Measurements from ENCODE around the gene B4GALNT1. TPM values are rescaled to one million over a fixed set of nuclear protein-coding genes. Genes with fewer than 3 reads are reported as not detected.
A peak's percentile ranks its signal among the peaks of the same experiment; 100 is the strongest.

The B4GALNT1 gene
- total and polyA plus RNA-seq, 5 experiments from 2014 or later: 0.30 TPM; not detected in 4

- no peak for ATAC-seq
- Mint-ChIP-seq H3K9me3 (no peaks in the 10 kb centered on the region), H3K27ac (no peak overlapping the region), H3K4me1 (peaks cover 5 to 35% (median 19%) of the 10 kb centered on the region in 4 donors), H3K36me3 (peaks cover 0 to 4% (median 2%) of the 10 kb centered on the region in 3 donors), H3K4me3 (no peak overlapping the region), H3K27me3 (peaks cover 16 to 79% (median 40%) of the 10 kb centered on the region in 5 donors)
- DNase-seq: no peak
- POLR2A ChIA-PET: interaction anchor here (0.5 kb wide), 1 partner anchor 15 kb away, joined by 3 read pairs; no protein-coding TSS in a partner anchor
These were observed 17.4 kb downstream of the B4GALNT1 start for GRCh38 chr12:57615637-57616036.

GRCh38 chr12:57614948-57615500, 18.0 kb downstream of the B4GALNT1 start:
- POLR2A ChIA-PET: interaction anchor here (1.4 kb wide), 1 partner anchor 9 kb away, joined by 5 read pairs; no protein-coding TSS in a partner anchor
- Mint-ChIP-seq H3K27ac (no peak overlapping the region), H3K36me3 (peaks cover 0 to 4% (median 2%) of the 10 kb centered on the region in 3 donors), H3K4me1 (peaks cover 7 to 33% (median 20%) of the 10 kb centered on the region in 4 donors), H3K9me3 (no peaks in the 10 kb centered on the region), H3K4me3 (peak overlapping the region in 1 of 10 donors; percentile 67), H3K27me3 (peaks cover 13 to 73% (median 37%) of the 10 kb centered on the region in 5 donors)
- ATAC-seq: no peak
- DNase-seq: no peak

- ATAC-seq (no peak), DNase-seq (no peak)
- Mint-ChIP-seq H3K36me3 (peaks cover 0 to 4% (median 2%) of the 10 kb centered on the region in 3 donors), H3K4me1 (peaks cover 7 to 31% (median 17%) of the 10 kb centered on the region in 4 donors), H3K9me3 (no peaks in the 10 kb centered on the region), H3K27ac (no peak overlapping the region), H3K4me3 (no peak overlapping the region), H3K27me3 (peaks cover 13 to 66% (median 34%) of the 10 kb centered on the region in 5 donors)
- POLR2A ChIA-PET: interaction anchor here (1.4 kb wide), 1 partner anchor 9 kb away, joined by 5 read pairs; no protein-coding TSS in a partner anchor
These were observed 18.6 kb downstream of the B4GALNT1 start for GRCh38 chr12:57614178-57614947.

GRCh38 chr12:57613427-57614109, 19.4 kb downstream of the B4GALNT1 start:
- no peak overlapping the region for H3K27ac Mint-ChIP-seq
- peak overlapping the region in 1 of 10 donors; percentile 30 for H3K4me3 Mint-ChIP-seq
- no peak for ATAC-seq
- peaks cover 8 to 58% (median 28%) of the 10 kb centered on the region in 5 donors for H3K27me3 Mint-ChIP-seq
- peaks cover 4 to 25% (median 12%) of the 10 kb centered on the region in 4 donors for H3K4me1 Mint-ChIP-seq
- no peaks in the 10 kb centered on the region for H3K9me3 Mint-ChIP-seq
- peaks cover 0 to 4% (median 2%) of the 10 kb centered on the region in 3 donors for H3K36me3 Mint-ChIP-seq
- POLR2A ChIA-PET: interaction anchor here (1.4 kb wide), 1 partner anchor 8 kb away, joined by 5 read pairs; no protein-coding TSS in a partner anchor
- DNase-seq: no peak

- Mint-ChIP-seq H3K27me3 (peaks cover 8 to 51% (median 22%) of the 10 kb centered on the region in 5 donors), H3K9me3 (no peaks in the 10 kb centered on the region), H3K27ac (no peak overlapping the region), H3K4me1 (peaks cover 4 to 25% (median 12%) of the 10 kb centered on the region in 4 donors), H3K4me3 (peak overlapping the region in 3 of 10 donors; percentile 30 to 69 (median 52)), H3K36me3 (peaks cover 0 to 5% (median 2%) of the 10 kb centered on the region in 3 donors)
- no peak for ATAC-seq
- POLR2A ChIA-PET: no interaction called here
- no peak for DNase-seq
These were observed 20.1 kb downstream of the B4GALNT1 start for GRCh38 chr12:57612711-57613426.

GRCh38 chr12:57611827-57612710, 20.9 kb downstream of the B4GALNT1 start:
- H3K36me3 Mint-ChIP-seq: peaks cover 0 to 2% (median 1%) of the 10 kb centered on the region in 3 donors
- ATAC-seq (no peak), DNase-seq (no peak)
- POLR2A ChIA-PET: interaction anchor here (0.6 to 1.2 kb wide), 2 partner anchors 154 to 1139 kb away, joined by 3 read pairs; no protein-coding TSS in a partner anchor
- H3K4me3 Mint-ChIP-seq: peak overlapping the region; percentile 52 to 88 (median 74)
- no peaks in the 10 kb centered on the region for H3K9me3 Mint-ChIP-seq
- peaks cover 4 to 25% (median 12%) of the 10 kb centered on the region in 4 donors for H3K4me1 Mint-ChIP-seq
- peaks cover 2 to 43% (median 14%) of the 10 kb centered on the region in 5 donors for H3K27me3 Mint-ChIP-seq
- H3K27ac Mint-ChIP-seq: peak overlapping the region in 6 of 10 donors; percentile 7 to 83 (median 70)

GRCh38 chr12:57611108-57611826, 21.7 kb downstream of the B4GALNT1 start, which contains the start of gene ARHGEF25:
ARHGEF25 (plus strand) TSS chr12:57611435; CDS start chr12:57611895, 460 bp downstream.
- POLR2A ChIA-PET: interaction anchor here (0.6 to 1.2 kb wide), 4 partner anchors 11 to 329 kb away, joined by 3 read pairs; no protein-coding TSS in a partner anchor
- ATAC-seq (peak; percentile 61 to 82), DNase-seq (peak in 2 of 10 donors; percentile 25 to 48)
- Mint-ChIP-seq H3K27me3 (peaks cover 1 to 35% (median 10%) of the 10 kb centered on the region in 5 donors), H3K36me3 (peaks cover 0 to 4% (median 1%) of the 10 kb centered on the region in 3 donors), H3K27ac (peak within 1 kb of the TSS in 8 of 10 donors; percentile 34 to 89 (median 64)), H3K9me3 (no peaks in the 10 kb centered on the region), H3K4me3 (peak within 1 kb of the TSS; percentile 69 to 88 (median 84)), H3K4me1 (peaks cover 4 to 27% (median 15%) of the 10 kb centered on the region in 4 donors)

- H3K27me3 Mint-ChIP-seq: peaks cover 1 to 29% (median 8%) of the 10 kb centered on the region in 5 donors
- ATAC-seq (peak; percentile 57), DNase-seq (peak in 1 of 10 donors; percentile 24)
- POLR2A ChIA-PET: interaction anchor here (0.6 to 1.2 kb wide), 5 partner anchors 11 to 329 kb away, joined by 3 read pairs; no protein-coding TSS in a partner anchor
- peak overlapping the region; percentile 69 to 88 (median 84) for H3K4me3 Mint-ChIP-seq
- H3K27ac Mint-ChIP-seq: peak overlapping the region in 7 of 10 donors; percentile 34 to 89 (median 58)
- H3K4me1 Mint-ChIP-seq: peaks cover 6 to 33% (median 20%) of the 10 kb centered on the region in 4 donors
- no peaks in the 10 kb centered on the region for H3K9me3 Mint-ChIP-seq
- peaks cover 0 to 5% (median 1%) of the 10 kb centered on the region in 3 donors for H3K36me3 Mint-ChIP-seq
These were observed 22.4 kb downstream of the B4GALNT1 start for GRCh38 chr12:57610554-57611107.

- DNase-seq (no peak), ATAC-seq (no peak)
- H3K36me3 Mint-ChIP-seq: peaks cover 0 to 6% (median 1%) of the 10 kb centered on the region in 3 donors
- H3K9me3 Mint-ChIP-seq: no peaks in the 10 kb centered on the region
- H3K4me3 Mint-ChIP-seq: peak overlapping the region; percentile 69 to 88 (median 84)
- H3K27ac Mint-ChIP-seq: peak overlapping the region in 6 of 10 donors; percentile 43 to 89 (median 59)
- POLR2A ChIA-PET: interaction anchor here (0.6 to 0.8 kb wide), 3 partner anchors 33 to 132 kb away, joined by 3 read pairs; no protein-coding TSS in a partner anchor
- H3K27me3 Mint-ChIP-seq: peaks cover 0 to 22% (median 8%) of the 10 kb centered on the region in 5 donors
- H3K4me1 Mint-ChIP-seq: peaks cover 12 to 39% (median 26%) of the 10 kb centered on the region in 4 donors
These were observed 23.0 kb downstream of the B4GALNT1 start for GRCh38 chr12:57609781-57610553.

Measured in naive thymus-derived CD8-positive, alpha-beta T cell (primary cell).